Neuronal stem cell (in vitro differentiated cells): ENCODE results near the gene RAD51AP2.

Experiments
- DNase-seq: peaks from one replicate; pipeline ENCODE4 v3.0.0-alpha.2; 2013; ENCODE audit warnings: low spot score
- H2AFZ ChIP-seq: one replicate; pipeline ENCODE4 v1.6.1; 2013; ENCODE audit warnings: mild to moderate bottlenecking, low read length, inconsistent platforms
- H2AK5ac ChIP-seq: 2 replicates; pipeline ENCODE4 v1.6.1; 2013; ENCODE audit warnings: low read depth, mild to moderate bottlenecking, inconsistent platforms, low read length, moderate library complexity, mixed read lengths
- H2BK120ac ChIP-seq: 2 replicates; pipeline ENCODE4 v1.6.1; 2013; ENCODE audit warnings: low read depth, mild to moderate bottlenecking, inconsistent platforms, low read length, moderate library complexity, mixed read lengths
- H2BK12ac ChIP-seq: one replicate; pipeline ENCODE4 v1.6.1; 2013; ENCODE audit warnings: low read length, inconsistent platforms
- H2BK15ac ChIP-seq: 2 replicates; pipeline ENCODE4 v1.6.1; 2013; ENCODE audit warnings: mild to moderate bottlenecking, low read length, inconsistent platforms, mixed read lengths
- H2BK5ac ChIP-seq: one replicate; pipeline ENCODE4 v1.6.1; 2013; ENCODE audit warnings: inconsistent platforms, mild to moderate bottlenecking, low read length, moderate library complexity
- H3K14ac ChIP-seq: one replicate; pipeline ENCODE4 v1.6.1; 2013; ENCODE audit warnings: low read length, inconsistent platforms
- H3K18ac ChIP-seq: 2 replicates; pipeline ENCODE4 v1.6.1; 2013; ENCODE audit warnings: low read length, inconsistent platforms
- H3K23ac ChIP-seq: 2 replicates; pipeline ENCODE4 v1.6.1; 2013; ENCODE audit warnings: low read depth, mild to moderate bottlenecking, mixed read lengths, low read length, inconsistent platforms; ENCODE audit not compliant: poor library complexity
- H3K27ac ChIP-seq: replicated peaks from 3 replicates; pipeline ENCODE4 v1.5.1; 2013; ENCODE audit warnings: low read length, inconsistent platforms
- H3K27me3 ChIP-seq, 3 experiments: 2 replicates each; pipeline ENCODE4 v1.6.1; 2013; ENCODE audit warnings: low read length in 3 of 3, mild to moderate bottlenecking in 2 of 3, inconsistent platforms in 1 of 3, low read depth in 1 of 3, mixed read lengths in 1 of 3, moderate library complexity in 1 of 3; ENCODE audit not compliant: control insufficient read depth in 3 of 3, insufficient read depth in 3 of 3
- H3K36me3 ChIP-seq, 2 donors: replicated peaks in 1 of 2; 2 replicates each; pipeline ENCODE4 v1.6.1; 2013; ENCODE audit warnings: low read length in 2 of 2; ENCODE audit not compliant: control insufficient read depth in 2 of 2, insufficient read depth in 2 of 2
- H3K4ac ChIP-seq: 2 replicates; pipeline ENCODE4 v1.6.1; 2013; ENCODE audit warnings: inconsistent platforms, mild to moderate bottlenecking, low read length, moderate library complexity
- H3K4me1 ChIP-seq, 2 donors: 1 replicate in 1 of 2; 2 replicates in 1 of 2; pipeline ENCODE4 v1.6.1; 2013; ENCODE audit warnings: low read length in 2 of 2, low read depth in 1 of 2; ENCODE audit not compliant: control insufficient read depth in 2 of 2, insufficient read depth in 1 of 2
- H3K4me2 ChIP-seq: one replicate; pipeline ENCODE4 v1.6.1; 2013; ENCODE audit warnings: mild to moderate bottlenecking, low read length, inconsistent platforms; ENCODE audit not compliant: insufficient read depth, poor library complexity, severe bottlenecking
- H3K4me3 ChIP-seq, 2 donors: 2 replicates each; pipeline ENCODE4 v1.5.1; 2013; ENCODE audit warnings: low read length in 2 of 2, mild to moderate bottlenecking in 2 of 2, inconsistent platforms in 1 of 2, moderate library complexity in 1 of 2
- H3K79me1 ChIP-seq: one replicate; pipeline ENCODE4 v1.6.1; 2013; ENCODE audit warnings: low read depth, mild to moderate bottlenecking, inconsistent platforms, low read length, moderate library complexity
- H3K9ac ChIP-seq: one replicate; pipeline ENCODE4 v1.6.1; 2013; ENCODE audit warnings: mild to moderate bottlenecking, low read depth, low read length, inconsistent platforms; ENCODE audit not compliant: poor library complexity
- H3K9me3 ChIP-seq, 2 donors: replicated peaks in 1 of 2; 2 replicates each; pipeline versions ENCODE3 to v1.6.1; 2013; ENCODE audit warnings: low read length in 2 of 2, mild to moderate bottlenecking in 2 of 2, inconsistent platforms in 1 of 2, low read depth in 1 of 2, mixed read lengths in 1 of 2, moderate library complexity in 1 of 2; ENCODE audit not compliant: control insufficient read depth in 2 of 2, insufficient read depth in 1 of 2
- H4K8ac ChIP-seq: one replicate; pipeline ENCODE4 v1.6.1; 2013; ENCODE audit warnings: low read depth, mild to moderate bottlenecking, inconsistent platforms, low read length, moderate library complexity
- H4K91ac ChIP-seq: one replicate; pipeline ENCODE4 v1.6.1; 2013; ENCODE audit warnings: low read length, low read depth, mild to moderate bottlenecking, inconsistent platforms; ENCODE audit not compliant: poor library complexity
- WGBS, 2 donors: extraction: QIAGEN DNeasy Blood & Tissue Kit; methylation state at CpG; one replicate each; pipeline ENCODE4 v1.1.7; 2013; ENCODE audit warnings: missing lambda C conversion rate in 2 of 2, mixed read lengths in 1 of 2; ENCODE audit not compliant: insufficient read length in 2 of 2, insufficient replicate concordance in 1 of 2; ENCODE audit errors: extremely low coverage in 2 of 2; 5-methylcytosine and 5-hydroxymethylcytosine counted together

The RAD51AP2 gene

GRCh38 chr2:17538022-17538843 is 20.0 kb upstream of the RAD51AP2 start:
- Histone ChIP-seq H2BK5ac (no peak overlapping the region), H3K27ac (no peak overlapping the region), H3K4me2 (peak overlapping the region; percentile 72), H2BK15ac (no peak overlapping the region), H3K9ac (peak overlapping the region; percentile 34), H3K23ac (no peak overlapping the region), H3K18ac (no peak overlapping the region), H3K79me1 (no peaks in the 10 kb centered on the region), H2AFZ (peak overlapping the region; percentile 88), H3K4ac (no peak overlapping the region), H2BK12ac (no peak overlapping the region), H2BK120ac (no peak overlapping the region), H3K14ac (no peak overlapping the region), H3K4me3 (peak overlapping the region; percentile 52 to 80), H3K27me3 (peaks cover 0 to 56% (median 6%) of the 10 kb centered on the region in 3 experiments), H3K36me3 (no peaks in the 10 kb centered on the region), H3K4me1 (peaks cover 5 to 10% of the 10 kb centered on the region in 2 donors), H4K8ac (no peak overlapping the region), H2AK5ac (no peak overlapping the region), H4K91ac (no peak overlapping the region), H3K9me3 (no peaks in the 10 kb centered on the region)
- no peak for DNase-seq
- no CpG with 5 or more reads among the region's 30 CpGs for WGBS, 2 donors

- Histone ChIP-seq H3K27me3 (peaks cover 0 to 38% (median 4%) of the 10 kb centered on the region in 3 experiments), H2BK5ac (no peak overlapping the region), H3K14ac (no peak overlapping the region), H2BK12ac (no peak overlapping the region), H3K9me3 (no peaks in the 10 kb centered on the region), H3K79me1 (no peaks in the 10 kb centered on the region), H3K18ac (no peak overlapping the region), H3K9ac (no peak overlapping the region), H2AK5ac (no peak overlapping the region), H3K23ac (no peak overlapping the region), H4K91ac (no peak overlapping the region), H3K27ac (no peak overlapping the region), H3K4me3 (no peak overlapping the region), H2BK120ac (no peak overlapping the region), H2BK15ac (no peak overlapping the region), H3K4ac (no peak overlapping the region), H3K36me3 (no peaks in the 10 kb centered on the region), H3K4me1 (peaks cover 1 to 7% of the 10 kb centered on the region in 2 donors), H4K8ac (no peak overlapping the region), H2AFZ (no peak overlapping the region), H3K4me2 (no peak overlapping the region)
- DNase-seq: no peak
- no CpG with 5 or more reads among the region's 2 CpGs for WGBS, 2 donors
Measured at GRCh38 chr2:17536416-17536815, 18.2 kb upstream of the RAD51AP2 start.

GRCh38 chr2:17533546-17533945 is 15.3 kb upstream of the RAD51AP2 start:
- Histone ChIP-seq H3K4me1 (peaks cover 0 to 2% of the 10 kb centered on the region in 2 donors), H3K9me3 (no peaks in the 10 kb centered on the region), H2AFZ (no peak overlapping the region), H2BK120ac (no peak overlapping the region), H4K8ac (no peak overlapping the region), H3K36me3 (no peaks in the 10 kb centered on the region), H2BK5ac (no peak overlapping the region), H3K4ac (no peak overlapping the region), H2BK15ac (no peak overlapping the region), H3K18ac (no peak overlapping the region), H3K4me2 (no peak overlapping the region), H2BK12ac (no peak overlapping the region), H2AK5ac (no peak overlapping the region), H3K79me1 (no peaks in the 10 kb centered on the region), H3K14ac (no peak overlapping the region), H3K27ac (no peak overlapping the region), H3K27me3 (peaks cover 0 to 22% (median 3%) of the 10 kb centered on the region in 3 experiments), H3K9ac (no peak overlapping the region), H3K4me3 (no peak overlapping the region), H4K91ac (no peak overlapping the region), H3K23ac (no peak overlapping the region)
- no CpG with 5 or more reads among the region's 2 CpGs for WGBS, 2 donors
- DNase-seq: no peak

- H2BK5ac ChIP-seq: no peak overlapping the region
- H2BK120ac ChIP-seq: no peak overlapping the region
- no peak overlapping the region for H3K27ac ChIP-seq
- H3K4me1 ChIP-seq: no peaks in the 10 kb centered on the region
- H3K9me3 ChIP-seq: no peaks in the 10 kb centered on the region
- WGBS, 2 donors: no CpG with 5 or more reads among the region's 2 CpGs
- H3K9ac ChIP-seq: no peak overlapping the region
- no peak overlapping the region for H3K23ac ChIP-seq
- no peak overlapping the region for H2BK12ac ChIP-seq
- no peak overlapping the region for H2AFZ ChIP-seq
- no peak overlapping the region for H3K18ac ChIP-seq
- H4K8ac ChIP-seq: no peak overlapping the region
- no peak overlapping the region for H2AK5ac ChIP-seq
- H4K91ac ChIP-seq: no peak overlapping the region
- no peak overlapping the region for H3K4ac ChIP-seq
- no peak overlapping the region for H2BK15ac ChIP-seq
- no peak overlapping the region for H3K4me2 ChIP-seq
- no peaks in the 10 kb centered on the region for H3K36me3 ChIP-seq
- H3K27me3 ChIP-seq: no peaks in the 10 kb centered on the region
- H3K4me3 ChIP-seq: no peak overlapping the region
- H3K14ac ChIP-seq: no peak overlapping the region
- no peaks in the 10 kb centered on the region for H3K79me1 ChIP-seq
- DNase-seq: no peak
Measured at GRCh38 chr2:17529771-17530170, 11.5 kb upstream of the RAD51AP2 start.
